ENCODE results near the gene FN1. TPM values are rescaled to one million over a fixed set of nuclear protein-coding genes. Genes with fewer than 3 reads are reported as not detected.

Gene FN1
- total and polyA plus RNA-seq, 2 experiments from 2014 or later: 240 to 241 TPM

DNA sequence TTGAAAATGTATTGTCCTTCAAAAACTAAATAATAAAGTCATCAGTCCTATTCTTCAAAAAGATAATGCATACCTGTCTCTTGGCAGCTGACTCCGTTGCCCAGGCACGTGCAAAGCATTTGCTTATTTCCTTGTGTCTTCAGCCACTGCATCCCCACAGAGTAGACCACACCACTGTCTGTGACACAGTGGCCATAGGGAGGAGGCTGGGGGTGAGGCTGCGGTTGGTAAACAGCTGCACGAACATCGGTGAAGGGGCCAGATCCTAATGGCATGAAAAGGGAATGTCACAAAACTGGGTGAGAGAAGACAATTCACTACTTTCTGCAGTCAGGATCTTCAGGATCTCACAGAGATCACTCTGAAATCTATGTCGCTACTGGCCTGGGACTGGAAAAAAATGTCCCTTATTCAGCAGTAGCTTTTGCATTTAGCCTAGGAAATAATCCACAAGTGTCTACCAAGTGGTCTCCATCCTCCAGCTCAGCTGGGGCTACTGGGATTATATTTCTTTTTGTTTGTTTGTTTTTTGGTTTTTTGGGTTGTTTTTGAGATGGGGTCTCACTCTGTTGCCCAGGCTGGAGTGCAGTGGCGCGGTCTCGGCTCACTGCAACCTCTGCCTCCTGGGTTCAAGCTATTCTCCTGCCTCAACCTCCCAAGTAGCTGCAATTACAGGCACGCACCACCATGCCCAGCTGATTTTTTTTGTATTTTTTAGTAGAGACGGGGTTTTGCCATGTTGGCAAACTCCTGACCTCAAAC lies 10.7 kb downstream of the FN1 start:
- Histone ChIP-seq H3K27me3 (no peaks in the 10 kb centered on the region), H3K27ac (no peak overlapping the region), H3K4me1 (ENCODE audit: low read depth) (no peaks in the 10 kb centered on the region), H3K36me3 (peaks cover 39% of the 10 kb centered on the region), H3K9me3 (ENCODE audit: low read depth) (no peaks in the 10 kb centered on the region), H3K4me3 (no peak overlapping the region)
- TF ChIP-seq CTCF (IDR thresholded peaks at IDR 0.05; ENCODE audit: low read depth, low read length): no peak
- DNase-seq (ENCODE audit: low read depth in 1 of 2, low spot score in 1 of 2): peak in 1 of 2 donors; percentile 76

- no peaks in the 10 kb centered on the region for H3K9me3 ChIP-seq (ENCODE audit: low read depth)
- no peak overlapping the region for H3K27ac ChIP-seq
- no peaks in the 10 kb centered on the region for H3K4me1 ChIP-seq (ENCODE audit: low read depth)
- no peak overlapping the region for H3K4me3 ChIP-seq
- peak in 1 of 2 donors; percentile 64 for DNase-seq (ENCODE audit: low read depth in 1 of 2, low spot score in 1 of 2)
- no peak for TF ChIP-seq CTCF (IDR thresholded peaks at IDR 0.05; ENCODE audit: low read depth, low read length)
- H3K36me3 ChIP-seq: peaks cover 27% of the 10 kb centered on the region
- H3K27me3 ChIP-seq: no peaks in the 10 kb centered on the region
Observed at GRCh38 chr2:215423928-215424540, 11.8 kb downstream of the FN1 start.

GRCh38 chr2:215423234-215423633 lies 12.6 kb downstream of the FN1 start:
- H3K4me1 ChIP-seq (ENCODE audit: low read depth): no peaks in the 10 kb centered on the region
- no peak for TF ChIP-seq CTCF (IDR thresholded peaks at IDR 0.05; ENCODE audit: low read depth, low read length)
- peak in 1 of 2 donors; percentile 65 for DNase-seq (ENCODE audit: low read depth in 1 of 2, low spot score in 1 of 2)
- no peak overlapping the region for H3K27ac ChIP-seq
- no peaks in the 10 kb centered on the region for H3K27me3 ChIP-seq
- H3K36me3 ChIP-seq: peaks cover 23% of the 10 kb centered on the region
- H3K4me3 ChIP-seq: no peak overlapping the region
- no peaks in the 10 kb centered on the region for H3K9me3 ChIP-seq (ENCODE audit: low read depth)

DNA sequence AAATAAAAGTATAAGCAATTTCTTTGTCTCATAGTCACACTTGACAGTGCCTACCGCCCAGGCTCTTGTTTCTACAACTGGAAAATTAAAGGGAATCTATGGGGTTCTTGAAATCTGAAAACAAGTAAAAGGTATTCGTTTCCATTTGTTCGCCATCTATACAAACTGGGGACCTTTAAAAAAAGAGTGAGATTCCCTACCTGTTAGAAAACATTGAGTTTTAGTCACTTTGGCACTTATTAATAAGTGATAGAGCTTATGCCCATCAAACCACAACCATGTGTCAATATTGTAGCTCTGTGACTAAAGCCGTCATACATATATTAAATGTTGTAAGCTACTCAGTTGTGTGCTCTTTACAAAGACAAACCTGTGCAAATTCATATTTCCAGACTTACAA lies 13.2 kb downstream of the FN1 start:
- DNase-seq (ENCODE audit: low read depth in 1 of 2, low spot score in 1 of 2): peak in 1 of 2 donors; percentile 48
- peaks cover 18% of the 10 kb centered on the region for H3K36me3 ChIP-seq
- H3K4me1 ChIP-seq (ENCODE audit: low read depth): peaks cover 4% of the 10 kb centered on the region
- no peaks in the 10 kb centered on the region for H3K27me3 ChIP-seq
- H3K9me3 ChIP-seq (ENCODE audit: low read depth): no peaks in the 10 kb centered on the region
- H3K27ac ChIP-seq: no peak overlapping the region
- H3K4me3 ChIP-seq: no peak overlapping the region
- TF ChIP-seq CTCF (IDR thresholded peaks at IDR 0.05; ENCODE audit: low read depth, low read length): no peak

DNA sequence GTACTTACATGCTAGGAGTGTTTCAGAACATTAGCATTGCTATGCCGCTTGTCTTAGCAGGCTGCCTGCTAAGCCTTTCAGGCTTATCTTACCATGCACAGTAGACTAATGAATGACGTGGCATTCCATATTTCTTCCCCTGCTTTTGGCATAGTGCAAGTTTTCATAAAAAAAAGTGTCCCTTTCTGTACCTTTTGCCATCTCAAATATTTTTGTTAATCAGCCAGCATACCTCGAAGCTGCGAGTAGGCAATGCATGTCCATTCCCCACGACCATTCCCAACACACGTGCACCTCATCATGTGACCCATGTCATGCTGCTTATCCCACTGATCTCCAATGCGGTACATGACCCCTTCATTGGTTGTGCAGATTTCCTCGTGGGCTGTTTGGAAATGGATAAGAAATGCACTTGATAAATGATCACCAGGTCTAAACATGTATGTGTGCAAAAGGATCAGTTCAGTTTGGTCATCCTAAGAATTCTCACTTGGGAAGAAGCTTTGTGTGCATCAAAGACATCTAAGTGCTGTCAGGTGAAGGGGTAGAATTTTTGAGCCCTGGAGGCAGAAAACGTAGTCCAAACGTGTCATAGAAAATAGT lies 13.9 kb downstream of the FN1 start:
- H3K9me3 ChIP-seq (ENCODE audit: low read depth): no peaks in the 10 kb centered on the region
- H3K27me3 ChIP-seq: no peaks in the 10 kb centered on the region
- H3K4me3 ChIP-seq: no peak overlapping the region
- H3K27ac ChIP-seq: peak overlapping the region; percentile 49
- peak; percentile 8 to 75 for DNase-seq (ENCODE audit: low read depth in 1 of 2, low spot score in 1 of 2)
- TF ChIP-seq CTCF (IDR thresholded peaks at IDR 0.05; ENCODE audit: low read depth, low read length): no peak
- peaks cover 13% of the 10 kb centered on the region for H3K36me3 ChIP-seq
- H3K4me1 ChIP-seq (ENCODE audit: low read depth): peaks cover 11% of the 10 kb centered on the region
